ENCODE data around the gene FOLR2.

- TF ChIP-seq CTCF (IDR thresholded peaks at IDR 0.05; ENCODE audit: insufficient read depth, low read length, poor library complexity, severe bottlenecking) (no peak), EZH2phosphoT487 (conservative IDR thresholded peaks at IDR 0.05; ENCODE audit: low read length) (no peak)
Measured at GRCh38 chr11:72228229-72228843, 11.7 kb downstream of the FOLR2 start.
